ENCODE measurements around the gene ABHD2.
"Not testable (repeated sequence)": the region's sequence is repeated elsewhere in the genome, so short reads cannot be mapped to it uniquely, and the experiment has no call there.

Gene ABHD2

GRCh38 chr15:89137926-89138325, 49.7 kb downstream of the ABHD2 start:
- DNase-seq (ENCODE audit: low read depth in 2 of 2), result no peak

- DNase-seq (ENCODE audit: low read depth in 2 of 2), result no peak
Measured at GRCh38 chr15:89138999-89139612, 50.9 kb downstream of the ABHD2 start.

- no peak for DNase-seq (ENCODE audit: low read depth in 2 of 2)
Measured at GRCh38 chr15:89139613-89140499, 51.6 kb downstream of the ABHD2 start.

- no peak for DNase-seq (ENCODE audit: low read depth in 2 of 2)
Measured at GRCh38 chr15:89140595-89140994, 52.3 kb downstream of the ABHD2 start.

- not testable (repeated sequence) for DNase-seq (ENCODE audit: low read depth in 2 of 2)
Measured at GRCh38 chr15:89141159-89141558, 52.9 kb downstream of the ABHD2 start.

- no peak for DNase-seq (ENCODE audit: low read depth in 2 of 2)
Measured at GRCh38 chr15:89141885-89142284, 53.6 kb downstream of the ABHD2 start.

- no peak for DNase-seq (ENCODE audit: low read depth in 2 of 2)
Measured at GRCh38 chr15:89142423-89142822, 54.2 kb downstream of the ABHD2 start.

- DNase-seq (ENCODE audit: low read depth in 2 of 2), result no peak
Measured at GRCh38 chr15:89143503-89144162, 55.4 kb downstream of the ABHD2 start.

GRCh38 chr15:89144491-89144890, 56.2 kb downstream of the ABHD2 start:
- DNase-seq (ENCODE audit: low read depth in 2 of 2), result no peak

GRCh38 chr15:89146366-89146765, 58.1 kb downstream of the ABHD2 start:
- DNase-seq (ENCODE audit: low read depth in 2 of 2), result no peak

- DNase-seq (ENCODE audit: low read depth in 2 of 2), result no peak
Measured at GRCh38 chr15:89148126-89148525, 59.9 kb downstream of the ABHD2 start.

- no peak for DNase-seq (ENCODE audit: low read depth in 2 of 2)
Measured at GRCh38 chr15:89149501-89150101, 61.3 kb downstream of the ABHD2 start.

GRCh38 chr15:89150287-89150686, 62.0 kb downstream of the ABHD2 start:
- DNase-seq (ENCODE audit: low read depth in 2 of 2), result no peak

GRCh38 chr15:89150762-89151664, 62.8 kb downstream of the ABHD2 start:
- DNase-seq (ENCODE audit: low read depth in 2 of 2), result no peak

GRCh38 chr15:89155122-89155521, 66.9 kb downstream of the ABHD2 start:
- DNase-seq (ENCODE audit: low read depth in 2 of 2), result no peak

GRCh38 chr15:89155656-89156055, 67.4 kb downstream of the ABHD2 start:
- DNase-seq (ENCODE audit: low read depth in 2 of 2), result no peak

GRCh38 chr15:89157061-89157460, 68.8 kb downstream of the ABHD2 start:
- DNase-seq (ENCODE audit: low read depth in 2 of 2), result no peak

- DNase-seq (ENCODE audit: low read depth in 2 of 2), result no peak
Measured at GRCh38 chr15:89157918-89158564, 69.8 kb downstream of the ABHD2 start.

- DNase-seq (ENCODE audit: low read depth in 2 of 2), result no peak
Measured at GRCh38 chr15:89161666-89162065, 73.4 kb downstream of the ABHD2 start.

GRCh38 chr15:89163271-89164055, 75.2 kb downstream of the ABHD2 start:
- DNase-seq (ENCODE audit: low read depth in 2 of 2), result no peak
